H9 (cell line): ENCODE measurements around the gene MICALL1. TPM values are rescaled to one million over a fixed set of nuclear protein-coding genes. Genes with fewer than 3 reads are reported as not detected.

ENCODE experiments used
- DNase-seq: peaks from one replicate; pipeline ENCODE4 v3.0.0-alpha.2; 2017
- H2AFZ ChIP-seq: one replicate; pipeline ENCODE4 v1.6.1; 2013; ENCODE audit warnings: mild to moderate bottlenecking, low read length, control low read depth, moderate library complexity
- H2AK5ac ChIP-seq: 2 replicates; pipeline ENCODE4 v1.6.1; 2013; ENCODE audit warnings: low read length, control low read depth, mixed read lengths; ENCODE audit not compliant: insufficient read length
- H2BK120ac ChIP-seq: one replicate; pipeline ENCODE4 v1.6.1; 2013; ENCODE audit warnings: low read depth, mild to moderate bottlenecking, low read length, control low read depth, inconsistent platforms; ENCODE audit not compliant: poor library complexity, severe bottlenecking
- H2BK12ac ChIP-seq: 2 replicates; pipeline ENCODE4 v1.6.1; 2013; ENCODE audit warnings: low read length, control low read depth, mixed read lengths, low read depth; ENCODE audit not compliant: insufficient read length
- H2BK15ac ChIP-seq: 2 replicates; pipeline ENCODE4 v1.6.1; 2013; ENCODE audit warnings: low read depth, low read length, control low read depth
- H2BK20ac ChIP-seq: one replicate; pipeline ENCODE4 v1.6.1; 2013; ENCODE audit warnings: low read depth, mild to moderate bottlenecking, low read length, control low read depth, inconsistent platforms; ENCODE audit not compliant: poor library complexity, severe bottlenecking
- H2BK5ac ChIP-seq: 2 replicates; pipeline ENCODE4 v1.6.1; 2013; ENCODE audit warnings: low read length, control low read depth, mixed read lengths; ENCODE audit not compliant: insufficient read length
- H3K14ac ChIP-seq: 2 replicates; pipeline ENCODE4 v1.6.1; 2013; ENCODE audit warnings: low read length, control low read depth; ENCODE audit not compliant: insufficient read depth
- H3K18ac ChIP-seq: 2 replicates; pipeline ENCODE4 v1.6.1; 2013; ENCODE audit warnings: low read depth, mild to moderate bottlenecking, mixed read lengths, low read length, control low read depth; ENCODE audit not compliant: insufficient read length
- H3K23ac ChIP-seq: 2 replicates; pipeline ENCODE4 v1.6.1; 2013; ENCODE audit warnings: low read length, control low read depth, mixed read lengths, low read depth; ENCODE audit not compliant: insufficient read length
- H3K23me2 ChIP-seq: 2 replicates; pipeline ENCODE4 v1.6.1; 2013; ENCODE audit warnings: low read depth, mild to moderate bottlenecking, mixed read lengths, low read length, control low read depth; ENCODE audit not compliant: insufficient read length, poor library complexity, severe bottlenecking
- H3K27ac ChIP-seq: 2 replicates; pipeline ENCODE4 v1.5.1; 2013; ENCODE audit warnings: low read length, control low read depth, mixed read lengths, low read depth; ENCODE audit not compliant: insufficient read length
- H3K27me3 ChIP-seq: 2 replicates; pipeline ENCODE4 v1.6.1; 2013; ENCODE audit warnings: low read length, control low read depth, inconsistent platforms; ENCODE audit not compliant: insufficient read depth
- H3K4ac ChIP-seq: 2 replicates; pipeline ENCODE4 v1.6.1; 2013; ENCODE audit warnings: low read depth, mild to moderate bottlenecking, control low read depth, inconsistent platforms, low read length, moderate library complexity
- H3K4me1 ChIP-seq: 2 replicates; pipeline ENCODE4 v1.6.1; 2013; ENCODE audit warnings: low read length, control low read depth, inconsistent platforms; ENCODE audit not compliant: insufficient read depth
- H3K4me2 ChIP-seq: 2 replicates; pipeline ENCODE4 v1.6.1; 2013; ENCODE audit warnings: low read length, control low read depth, mixed read lengths; ENCODE audit not compliant: insufficient read length, insufficient read depth
- H3K56ac ChIP-seq: 2 replicates; pipeline ENCODE4 v1.6.1; 2013; ENCODE audit warnings: low read depth, mild to moderate bottlenecking, mixed read lengths, low read length, control low read depth; ENCODE audit not compliant: insufficient read length
- H3K79me1 ChIP-seq: 2 replicates; pipeline ENCODE4 v1.6.1; 2013; ENCODE audit warnings: low read depth, mild to moderate bottlenecking, moderate library complexity, low read length, control low read depth, inconsistent platforms; ENCODE audit not compliant: insufficient read depth, poor library complexity, severe bottlenecking
- H3K79me2 ChIP-seq: 2 replicates; pipeline ENCODE4 v1.6.1; 2013; ENCODE audit warnings: low read length, control low read depth, inconsistent platforms; ENCODE audit not compliant: insufficient read depth
- H3K9ac ChIP-seq: 2 replicates; pipeline ENCODE4 v1.6.1; 2013; ENCODE audit warnings: low read length, control low read depth, mixed read lengths; ENCODE audit not compliant: insufficient read length; ENCODE audit errors: extremely low read depth
- H3K9me3 ChIP-seq: one replicate; pipeline ENCODE4 v1.6.1; 2013; ENCODE audit warnings: low read depth, low read length, inconsistent platforms; ENCODE audit not compliant: control insufficient read depth
- H3T11ph ChIP-seq: one replicate; pipeline ENCODE4 v1.6.1; 2013; ENCODE audit warnings: mild to moderate bottlenecking, low read length, control low read depth, inconsistent platforms
- H4K20me1 ChIP-seq: one replicate; pipeline ENCODE4 v1.6.1; 2013; ENCODE audit not compliant: control insufficient read depth, insufficient read length, insufficient read depth
- H4K5ac ChIP-seq: 2 replicates; pipeline ENCODE4 v1.6.1; 2013; ENCODE audit warnings: low read depth, mild to moderate bottlenecking, mixed read lengths, low read length, control low read depth; ENCODE audit not compliant: insufficient read length
- H4K8ac ChIP-seq: replicated peaks from 2 replicates; pipeline ENCODE4 v1.6.1; 2013; ENCODE audit warnings: low read length, control low read depth, mixed read lengths, low read depth; ENCODE audit not compliant: insufficient read length
- H4K91ac ChIP-seq: 2 replicates; pipeline ENCODE4 v1.6.1; 2013; ENCODE audit warnings: low read depth, mild to moderate bottlenecking, moderate library complexity, mixed read lengths, low read length, control low read depth; ENCODE audit not compliant: insufficient read length
- H3K27ac Mint-ChIP-seq, 3 experiments: 2 replicates in 2 of 3; 3 replicates in 1 of 3; pipeline ENCODE4 v1.8.0; 2020 to 2021; ENCODE audit warnings: mixed read lengths in 3 of 3, mild to moderate bottlenecking in 1 of 3, moderate library complexity in 1 of 3
- H3K27me3 Mint-ChIP-seq: 2 replicates; pipeline ENCODE4 v1.8.0; 2021; ENCODE audit warnings: low read depth, mild to moderate bottlenecking, moderate library complexity, mixed read lengths
- H3K36me3 Mint-ChIP-seq, 3 experiments: 2 replicates in 2 of 3; 3 replicates in 1 of 3; pipeline ENCODE4 v1.8.0; 2020 to 2021; ENCODE audit warnings: low read depth in 3 of 3, mixed read lengths in 3 of 3; ENCODE audit not compliant: insufficient read depth in 1 of 3
- H3K4me1 Mint-ChIP-seq, 2 experiments: 2 replicates each; pipeline ENCODE4 v1.8.0; 2020; ENCODE audit warnings: mixed read lengths in 2 of 2
- H3K4me3 Mint-ChIP-seq, 2 experiments: 2 replicates in 1 of 2; 3 replicates in 1 of 2; pipeline ENCODE4 v1.8.0; 2020 to 2021; ENCODE audit warnings: mild to moderate bottlenecking in 2 of 2, mixed read lengths in 2 of 2, moderate library complexity in 1 of 2
- H3K9me3 Mint-ChIP-seq, 2 experiments: 2 replicates in 1 of 2; 3 replicates in 1 of 2; pipeline ENCODE4 v1.8.0; 2020; ENCODE audit warnings: mild to moderate bottlenecking in 2 of 2, mixed read lengths in 2 of 2, moderate library complexity in 1 of 2
- WGBS: extraction: QIAGEN DNeasy Blood & Tissue Kit; methylation state at CpG from one replicate; pipeline ENCODE4 v1.1.7; 2013; ENCODE audit warnings: missing lambda C conversion rate, low lambda C conversion rate, mixed read lengths; ENCODE audit not compliant: insufficient read length; ENCODE audit errors: extremely low coverage; 5-methylcytosine and 5-hydroxymethylcytosine counted together
- total RNA-seq: library from RNA; stranded (reverse); gene quantifications from 2 replicates; pipeline ENCODE4 v1.2.1, GENCODE V29; 2021
- TF ChIP-seq, protein P1 (sequence below): fragments of 200-600 bp; sonication (generic); conservative IDR thresholded peaks from 3 replicates; pipeline ENCODE4 v1.8.0; 2021; ENCODE audit warnings: antibody characterized with exemption, mild to moderate bottlenecking

Gene MICALL1
- total RNA-seq, 1 experiment from 2014 or later = 33.3 TPM

DNA sequence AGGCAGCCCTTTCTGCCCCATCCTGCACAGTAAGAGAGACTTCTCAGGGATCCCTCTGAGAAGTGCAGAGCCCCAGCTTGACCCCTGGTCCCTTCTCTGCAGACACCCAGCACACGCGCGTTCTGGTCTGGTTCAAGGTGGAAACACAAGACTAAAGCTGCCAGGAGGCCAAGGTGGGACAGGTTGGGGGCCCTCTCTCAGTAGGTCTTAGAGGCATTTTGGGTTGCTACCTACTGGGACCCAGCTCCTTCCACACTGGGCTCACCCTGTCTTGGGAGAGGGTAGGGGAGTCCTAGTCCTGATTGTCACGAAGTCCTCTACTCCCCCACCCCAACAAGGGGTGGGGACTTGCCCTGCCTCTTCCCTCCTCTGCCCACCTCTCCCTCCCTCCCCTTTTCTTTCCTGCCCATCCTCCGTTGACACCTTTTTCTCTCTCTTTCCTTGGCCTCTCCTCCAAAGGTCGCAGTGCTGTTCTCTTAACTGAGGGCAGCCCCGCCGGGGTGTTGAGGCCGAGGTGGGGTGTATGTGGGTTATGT, 79.0 kb downstream of the MICALL1 start:
- Histone ChIP-seq H4K5ac (no peak overlapping the region), H3K23me2 (peaks cover 12% of the 10 kb centered on the region), H2AK5ac (no peak overlapping the region), H3K14ac (no peak overlapping the region), H3K9ac (no peak overlapping the region), H3K4me2 (no peak overlapping the region), H4K20me1 (peaks cover 5% of the 10 kb centered on the region), H3K18ac (no peak overlapping the region), H2BK120ac (no peak overlapping the region), H2BK20ac (no peak overlapping the region), H3K79me2 (no peaks in the 10 kb centered on the region), H4K91ac (no peak overlapping the region), H2AFZ (no peak overlapping the region), H2BK5ac (no peak overlapping the region), H3K23ac (no peak overlapping the region), H2BK12ac (no peak overlapping the region), H3T11ph (no peak overlapping the region), H3K27me3 (peaks cover 1% of the 10 kb centered on the region; the same call in 1 of the 2 replicates), H2BK15ac (no peak overlapping the region), H3K9me3 (no peaks in the 10 kb centered on the region), H3K56ac (no peak overlapping the region), H3K4me1 (no peaks in the 10 kb centered on the region), H3K4ac (no peak overlapping the region), H3K79me1 (no peaks in the 10 kb centered on the region), H4K8ac (no peak overlapping the region), H3K27ac (no peak overlapping the region)
- H3K27me3 Mint-ChIP-seq = peaks cover 39% of the 10 kb centered on the region
- TF ChIP-seq, protein P1, sequence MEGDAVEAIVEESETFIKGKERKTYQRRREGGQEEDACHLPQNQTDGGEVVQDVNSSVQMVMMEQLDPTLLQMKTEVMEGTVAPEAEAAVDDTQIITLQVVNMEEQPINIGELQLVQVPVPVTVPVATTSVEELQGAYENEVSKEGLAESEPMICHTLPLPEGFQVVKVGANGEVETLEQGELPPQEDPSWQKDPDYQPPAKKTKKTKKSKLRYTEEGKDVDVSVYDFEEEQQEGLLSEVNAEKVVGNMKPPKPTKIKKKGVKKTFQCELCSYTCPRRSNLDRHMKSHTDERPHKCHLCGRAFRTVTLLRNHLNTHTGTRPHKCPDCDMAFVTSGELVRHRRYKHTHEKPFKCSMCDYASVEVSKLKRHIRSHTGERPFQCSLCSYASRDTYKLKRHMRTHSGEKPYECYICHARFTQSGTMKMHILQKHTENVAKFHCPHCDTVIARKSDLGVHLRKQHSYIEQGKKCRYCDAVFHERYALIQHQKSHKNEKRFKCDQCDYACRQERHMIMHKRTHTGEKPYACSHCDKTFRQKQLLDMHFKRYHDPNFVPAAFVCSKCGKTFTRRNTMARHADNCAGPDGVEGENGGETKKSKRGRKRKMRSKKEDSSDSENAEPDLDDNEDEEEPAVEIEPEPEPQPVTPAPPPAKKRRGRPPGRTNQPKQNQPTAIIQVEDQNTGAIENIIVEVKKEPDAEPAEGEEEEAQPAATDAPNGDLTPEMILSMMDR = no peak
- WGBS = no CpG with 5 or more reads among the region's 9 CpGs
- DNase-seq = no peak
- H3K4me3 Mint-ChIP-seq = no peak overlapping the region; a peak in 1 of 5 replicates
- no peaks in the 10 kb centered on the region for H3K9me3 Mint-ChIP-seq
- no peak overlapping the region; a peak in 1 of 7 replicates for H3K27ac Mint-ChIP-seq
- peaks cover 20 to 35% of the 10 kb centered on the region in 2 experiments for H3K4me1 Mint-ChIP-seq
- no peaks in the 10 kb centered on the region; a peak in 3 of 7 replicates for H3K36me3 Mint-ChIP-seq
